Gastrocnemius medialis (tissue), 4 donors: ENCODE data around the gene DARS1.

Experiments
- POLR2A ChIP-seq, 2 donors: fragments of 450-650 bp; IDR thresholded peaks; one replicate each; pipeline ENCODE4 v1.6.1; 2017; ENCODE audit warnings: antibody characterized with exemption in 2 of 2, mild to moderate bottlenecking in 2 of 2, moderate library complexity in 2 of 2
- TF ChIP-seq, protein P1 (sequence below), 5 experiments: fragments of 450-650 bp in 3 of 5; fragments of 200-600 bp in 2 of 5; sonication (generic) in 2 of 5; IDR thresholded peaks in 4 of 5; conservative IDR thresholded peaks in 1 of 5; 1 replicate in 4 of 5; 2 replicates in 1 of 5; pipeline ENCODE4 v1.5.1; 2016 to 2019; ENCODE audit warnings: antibody characterized with exemption in 5 of 5, mild to moderate bottlenecking in 3 of 5, moderate library complexity in 3 of 5

DNA sequence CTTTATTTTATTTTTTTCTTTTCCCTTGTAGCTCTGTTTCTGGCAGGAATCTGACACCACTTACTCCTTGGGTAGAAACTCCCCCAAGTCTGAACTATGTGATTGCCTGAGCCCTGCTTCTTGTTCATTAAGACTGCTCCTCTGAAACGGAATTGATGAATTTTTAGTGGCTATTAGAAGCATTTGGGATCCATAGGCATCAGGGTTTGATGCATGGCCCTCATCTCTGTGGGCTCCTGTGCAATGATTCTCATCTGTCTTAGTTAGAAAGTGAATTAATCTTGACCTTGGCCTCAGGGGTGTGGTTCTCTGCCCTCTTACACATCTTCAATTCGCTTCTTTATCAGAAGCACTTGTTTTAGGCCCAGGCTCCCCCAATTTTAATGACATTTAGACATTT lies 31.0 kb upstream of the DARS1 start:
- TF ChIP-seq, protein P1, sequence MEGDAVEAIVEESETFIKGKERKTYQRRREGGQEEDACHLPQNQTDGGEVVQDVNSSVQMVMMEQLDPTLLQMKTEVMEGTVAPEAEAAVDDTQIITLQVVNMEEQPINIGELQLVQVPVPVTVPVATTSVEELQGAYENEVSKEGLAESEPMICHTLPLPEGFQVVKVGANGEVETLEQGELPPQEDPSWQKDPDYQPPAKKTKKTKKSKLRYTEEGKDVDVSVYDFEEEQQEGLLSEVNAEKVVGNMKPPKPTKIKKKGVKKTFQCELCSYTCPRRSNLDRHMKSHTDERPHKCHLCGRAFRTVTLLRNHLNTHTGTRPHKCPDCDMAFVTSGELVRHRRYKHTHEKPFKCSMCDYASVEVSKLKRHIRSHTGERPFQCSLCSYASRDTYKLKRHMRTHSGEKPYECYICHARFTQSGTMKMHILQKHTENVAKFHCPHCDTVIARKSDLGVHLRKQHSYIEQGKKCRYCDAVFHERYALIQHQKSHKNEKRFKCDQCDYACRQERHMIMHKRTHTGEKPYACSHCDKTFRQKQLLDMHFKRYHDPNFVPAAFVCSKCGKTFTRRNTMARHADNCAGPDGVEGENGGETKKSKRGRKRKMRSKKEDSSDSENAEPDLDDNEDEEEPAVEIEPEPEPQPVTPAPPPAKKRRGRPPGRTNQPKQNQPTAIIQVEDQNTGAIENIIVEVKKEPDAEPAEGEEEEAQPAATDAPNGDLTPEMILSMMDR (IDR thresholded peaks at IDR 0.05 in 4 of 5, conservative IDR thresholded peaks at IDR 0.05 in 1 of 5): no peak
- TF ChIP-seq POLR2A (IDR thresholded peaks at IDR 0.05): no peak
